HEK293 (cell line): Measurements from ENCODE around the gene ZNF675.
"Not testable (repeated sequence)": the region's sequence is repeated elsewhere in the genome, so short reads cannot be mapped to it uniquely, and the experiment has no call there.

Experiments used
- CTCF ChIA-PET: fragments of 350-600 bp; formaldehyde crosslinking; extraction: SDS; loops from one replicate; lab custom pipeline; 2021; ENCODE audit warnings: antibody characterized with exemption; lab: Yijun Ruan, JAX
- POLR2A ChIA-PET: fragments of 300-600 bp; formaldehyde crosslinking; extraction: SDS; loops from one replicate; lab custom pipeline; 2020; ENCODE audit warnings: antibody characterized with exemption, inconsistent platforms; lab: Yijun Ruan, JAX
- H3K27ac ChIP-seq: fragments of 200-500 bp; sonication (Bioruptor generic); 2 replicates; pipeline ENCODE4 v1.5.1; 2014; ENCODE audit warnings: low read depth, low read length, control low read depth, inconsistent platforms; ENCODE audit errors: extremely low read depth
- H3K36me3 ChIP-seq, 2 experiments: fragments of 200-500 bp in 1 of 2; sonication (Bioruptor generic) in 1 of 2; 1 replicate in 1 of 2; 2 replicates in 1 of 2; pipeline ENCODE4 v1.5.1; 2014 to 2017; ENCODE audit warnings: inconsistent platforms in 2 of 2, low read length in 2 of 2; ENCODE audit not compliant: control insufficient read depth in 2 of 2, insufficient read depth in 1 of 2
- H3K4me1 ChIP-seq: fragments of 200-500 bp; sonication (Bioruptor generic); 2 replicates; pipeline ENCODE4 v1.5.1; 2014; ENCODE audit warnings: mild to moderate bottlenecking, low read length, inconsistent platforms; ENCODE audit not compliant: control insufficient read depth, insufficient read depth
- H3K4me3 ChIP-seq: 2 replicates; pipeline ENCODE4 v1.5.1; 2011; ENCODE audit warnings: low read depth, mild to moderate bottlenecking, control low read depth, low read length, moderate library complexity
- H3K9me3 ChIP-seq: fragments of 200-500 bp; sonication (Bioruptor generic); 2 replicates; pipeline ENCODE4 v1.5.1; 2014; ENCODE audit warnings: low read depth, low read length, inconsistent platforms; ENCODE audit not compliant: control insufficient read depth, insufficient read depth
- GFI1B ChIP-seq: fragments of 450-650 bp; formaldehyde crosslinking; IDR thresholded peaks from 2 replicates; pipeline ENCODE4 v1.5.1; 2016; ENCODE audit warnings: missing biosample characterization, missing genetic modification characterization
- SALL2 ChIP-seq: fragments of 450-650 bp; formaldehyde crosslinking; IDR thresholded peaks from 2 replicates; pipeline ENCODE4 v1.5.0; 2017; ENCODE audit warnings: missing biosample characterization, mild to moderate bottlenecking, missing genetic modification characterization, borderline replicate concordance
- YY1 ChIP-seq: fragments of 450-650 bp; formaldehyde crosslinking; IDR thresholded peaks from 2 replicates; pipeline ENCODE4 v1.5.1; 2018; ENCODE audit warnings: missing biosample characterization, missing genetic modification characterization
- ZBTB20 ChIP-seq: fragments of 450-650 bp; formaldehyde crosslinking; IDR thresholded peaks from 2 replicates; pipeline ENCODE4 v1.5.1; 2016; ENCODE audit warnings: missing biosample characterization, missing genetic modification characterization
- ZNF112 ChIP-seq: fragments of 450-650 bp; formaldehyde crosslinking; IDR thresholded peaks from 2 replicates; pipeline ENCODE4 v1.5.0; 2017; ENCODE audit warnings: missing biosample characterization, missing genetic modification characterization
- ZNF114 ChIP-seq: fragments of 450-650 bp; formaldehyde crosslinking; IDR thresholded peaks from 2 replicates; pipeline ENCODE4 v1.5.0; 2017; ENCODE audit warnings: missing biosample characterization, missing genetic modification characterization
- ZNF133 ChIP-seq: fragments of 450-650 bp; formaldehyde crosslinking; IDR thresholded peaks from 2 replicates; pipeline ENCODE4 v1.5.1; 2016; ENCODE audit warnings: missing biosample characterization, missing genetic modification characterization
- ZNF24 ChIP-seq: fragments of 450-650 bp; formaldehyde crosslinking; IDR thresholded peaks from 2 replicates; pipeline ENCODE4 v1.5.1; 2016; ENCODE audit warnings: missing biosample characterization, missing genetic modification characterization
- ZNF266 ChIP-seq: fragments of 450-650 bp; formaldehyde crosslinking; IDR thresholded peaks from 2 replicates; pipeline ENCODE4 v1.5.1; 2016; ENCODE audit warnings: missing biosample characterization, missing genetic modification characterization, low read depth
- ZNF324 ChIP-seq: fragments of 450-650 bp; formaldehyde crosslinking; IDR thresholded peaks from 2 replicates; pipeline ENCODE4 v1.5.1; 2016; ENCODE audit warnings: missing biosample characterization, missing genetic modification characterization
- ZNF335 ChIP-seq: fragments of 450-650 bp; formaldehyde crosslinking; conservative IDR thresholded peaks from 2 replicates; pipeline ENCODE4 v1.5.1; 2016; ENCODE audit warnings: missing biosample characterization, missing genetic modification characterization
- ZNF341 ChIP-seq: fragments of 450-650 bp; formaldehyde crosslinking; IDR thresholded peaks from 2 replicates; pipeline ENCODE4; 2016; ENCODE audit warnings: low read depth, missing biosample characterization, missing genetic modification characterization
- ZNF549 ChIP-seq: fragments of 450-650 bp; IDR thresholded peaks from 2 replicates; pipeline ENCODE4 v1.5.1; 2018; ENCODE audit warnings: missing biosample characterization, missing genetic modification characterization, mild to moderate bottlenecking, inconsistent platforms, moderate library complexity
- ZNF600 ChIP-seq: fragments of 450-650 bp; formaldehyde crosslinking; IDR thresholded peaks from 2 replicates; pipeline ENCODE4 v1.5.1; 2016; ENCODE audit warnings: missing biosample characterization, missing genetic modification characterization
- ZNF654 ChIP-seq: fragments of 450-650 bp; formaldehyde crosslinking; IDR thresholded peaks from 2 replicates; pipeline ENCODE4 v1.5.1; 2016; ENCODE audit warnings: low read depth, missing biosample characterization, missing genetic modification characterization
- TF ChIP-seq, protein P1 (sequence below): IDR thresholded peaks from 2 replicates; pipeline ENCODE4 v1.6.1; 2011; ENCODE audit warnings: mild to moderate bottlenecking, low read depth, low read length, borderline replicate concordance

The ZNF675 gene

DNA sequence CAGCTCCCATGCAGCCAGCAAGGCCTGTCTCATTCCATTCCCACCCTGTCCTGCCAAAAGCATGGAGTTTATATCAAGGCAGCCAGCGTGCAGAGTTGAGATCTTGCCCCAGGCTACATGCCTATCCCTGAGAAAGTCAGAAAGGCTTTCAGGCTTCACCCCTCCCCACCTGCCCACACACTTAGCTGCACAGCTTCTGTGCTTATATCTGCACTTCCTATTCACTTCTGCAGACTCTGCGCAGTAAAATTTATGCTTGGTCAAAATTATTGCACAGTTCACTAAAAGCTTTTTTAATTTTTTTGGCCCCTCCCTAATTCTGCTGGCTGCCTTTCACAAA is 12.5 kb upstream of the ZNF675 start:
- Histone ChIP-seq H3K4me3 (no peak overlapping the region), H3K36me3 (no peaks in the 10 kb centered on the region), H3K4me1 (no peaks in the 10 kb centered on the region), H3K27ac (no peak overlapping the region), H3K9me3 (no peaks in the 10 kb centered on the region)
- ChIA-PET POLR2A (interaction anchor here (1.0 to 1.6 kb wide), 2 partner anchors 12 to 304 kb away, joined by 3 to 11 read pairs; partner anchors contain the start of genes ZNF675 and ZNF91), CTCF (interaction anchor here (0.6 kb wide), 2 partner anchors 90 to 101 kb away, joined by 4 to 6 read pairs; no protein-coding TSS in a partner anchor)
- TF ChIP-seq ZNF24 (tag by site-specific recombination) (no peak), ZNF266 (tag by site-specific recombination) (no peak)

DNA sequence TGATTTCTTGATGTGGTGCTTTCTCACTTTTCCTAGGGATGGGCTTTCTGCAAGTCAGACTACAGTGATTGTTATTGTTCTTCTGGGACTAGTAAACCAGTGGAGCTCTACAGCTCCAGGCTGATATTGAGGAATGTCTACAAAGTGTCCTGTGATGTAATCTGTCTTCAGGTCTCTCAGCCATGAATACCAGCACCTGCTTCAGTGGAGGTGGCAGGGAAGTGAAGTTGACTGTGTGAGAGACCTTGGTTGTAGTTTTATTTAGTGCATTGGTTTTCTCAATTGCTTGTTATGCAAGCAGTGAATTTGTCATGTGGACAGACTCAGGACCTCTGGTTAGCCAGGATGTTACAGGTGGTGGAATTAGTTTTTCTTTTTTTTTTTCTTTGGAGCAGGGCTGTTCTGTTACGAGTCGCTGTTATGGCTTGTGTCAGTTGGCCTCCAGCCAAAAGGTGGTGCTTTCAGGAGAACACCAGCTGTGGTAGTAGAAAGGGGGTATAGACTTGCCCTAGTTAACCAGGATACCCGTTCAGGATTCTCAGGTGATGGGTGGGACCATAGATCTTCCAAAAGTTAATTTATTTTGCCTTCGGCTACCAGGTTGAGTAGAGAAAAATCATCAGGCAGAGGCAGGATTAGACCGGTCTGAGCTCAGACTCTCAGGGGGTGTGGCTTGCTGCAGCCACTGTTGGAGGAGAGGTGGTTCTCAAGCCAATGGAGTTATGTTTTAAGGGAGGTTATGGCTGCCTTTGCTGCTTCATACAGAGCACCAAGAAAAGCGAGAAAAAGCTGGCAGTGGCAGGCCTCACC is 11.9 kb upstream of the ZNF675 start:
- Histone ChIP-seq H3K4me3 (peak overlapping the region; percentile 6; the same call in 1 of the 2 replicates), H3K27ac (no peak overlapping the region), H3K4me1 (no peaks in the 10 kb centered on the region), H3K36me3 (no peaks in the 10 kb centered on the region), H3K9me3 (no peaks in the 10 kb centered on the region)
- ChIA-PET CTCF (interaction anchor here (0.6 kb wide), 2 partner anchors 90 to 94 kb away, joined by 3 to 6 read pairs; no protein-coding TSS in a partner anchor), POLR2A (interaction anchor here (0.6 to 1.6 kb wide), 3 partner anchors 12 to 1089 kb away, joined by 3 to 11 read pairs (median 5); partner anchors contain the start of genes ZNF675 and ZNF91)
- TF ChIP-seq ZNF133 (tag by site-specific recombination) (no peak), ZNF335 (peak; percentile 54; the same call in 1 of the 2 replicates), SALL2 (tag by site-specific recombination) (no peak), ZNF549 (tag by site-specific recombination) (no peak), ZNF341 (tag by site-specific recombination) (0 out of 2 replicates have a peak, but pooled peaks have one; percentile 32), ZNF600 (tag by site-specific recombination) (peak; percentile 97), YY1 (tag by site-specific recombination) (0 out of 2 replicates have a peak, but pooled peaks have one; percentile 25), ZNF114 (tag by site-specific recombination) (no peak), GFI1B (tag by site-specific recombination) (no peak), ZBTB20 (tag by site-specific recombination) (no peak), ZNF112 (tag by site-specific recombination) (no peak)

DNA sequence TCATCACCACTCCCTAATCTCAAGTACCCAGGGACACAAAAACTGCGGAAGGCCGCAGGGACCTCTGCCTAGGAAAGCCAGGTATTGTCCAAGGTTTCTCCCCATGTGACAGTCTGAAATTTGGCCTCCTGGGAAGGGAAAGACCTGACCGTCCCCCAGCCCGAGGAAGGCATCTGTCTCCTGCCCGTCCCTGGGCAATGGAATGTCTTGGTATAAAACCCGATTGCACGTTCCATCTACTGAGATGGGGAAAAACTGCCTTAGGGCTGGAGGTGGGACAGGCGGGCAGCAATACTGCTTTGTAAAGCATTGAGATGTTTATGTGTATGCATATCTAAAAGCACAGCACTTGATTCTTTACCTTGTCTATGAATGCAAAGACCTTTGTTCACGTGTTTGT is 5.9 kb upstream of the ZNF675 start:
- H3K4me1 ChIP-seq, H3K36me3 ChIP-seq, CTCF ChIA-PET, H3K9me3 ChIP-seq, H3K27ac ChIP-seq, H3K4me3 ChIP-seq, POLR2A ChIA-PET: not testable (repeated sequence)

DNA sequence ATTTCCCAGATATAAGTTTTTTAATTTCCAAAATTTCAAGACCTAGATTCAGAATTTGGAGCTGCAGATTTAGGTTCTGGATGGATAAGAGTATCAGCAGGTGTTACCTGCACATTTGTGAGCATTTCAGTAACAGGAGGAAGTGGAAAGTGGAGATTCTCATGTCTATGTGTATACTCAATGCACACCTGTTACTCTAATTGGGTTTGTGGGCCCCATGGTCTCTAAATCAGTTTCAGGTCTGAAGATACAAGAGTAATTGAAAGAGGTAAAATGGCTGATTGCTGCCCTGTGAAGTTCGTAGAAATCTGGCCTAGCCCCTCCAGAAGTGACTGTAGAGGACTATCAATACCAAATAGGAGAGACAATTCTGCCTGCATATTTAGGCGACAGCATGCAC is 13.9 kb downstream of the ZNF675 start:
- peaks cover 2% of the 10 kb centered on the region; the same call in 1 of the 2 replicates for H3K9me3 ChIP-seq
- no peak for TF ChIP-seq ZNF654 (tag by site-specific recombination)
- no peak for TF ChIP-seq ZNF324 (tag by site-specific recombination)
- TF ChIP-seq, protein P1, sequence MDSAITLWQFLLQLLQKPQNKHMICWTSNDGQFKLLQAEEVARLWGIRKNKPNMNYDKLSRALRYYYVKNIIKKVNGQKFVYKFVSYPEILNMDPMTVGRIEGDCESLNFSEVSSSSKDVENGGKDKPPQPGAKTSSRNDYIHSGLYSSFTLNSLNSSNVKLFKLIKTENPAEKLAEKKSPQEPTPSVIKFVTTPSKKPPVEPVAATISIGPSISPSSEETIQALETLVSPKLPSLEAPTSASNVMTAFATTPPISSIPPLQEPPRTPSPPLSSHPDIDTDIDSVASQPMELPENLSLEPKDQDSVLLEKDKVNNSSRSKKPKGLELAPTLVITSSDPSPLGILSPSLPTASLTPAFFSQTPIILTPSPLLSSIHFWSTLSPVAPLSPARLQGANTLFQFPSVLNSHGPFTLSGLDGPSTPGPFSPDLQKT: no peak
- POLR2A ChIA-PET: no interaction called here
- peaks cover 0 to 14% of the 10 kb centered on the region in 2 experiments; a peak in 2 of 3 replicates for H3K36me3 ChIP-seq
- CTCF ChIA-PET: no interaction called here
- H3K4me1 ChIP-seq: no peaks in the 10 kb centered on the region
- H3K4me3 ChIP-seq: no peak overlapping the region
- H3K27ac ChIP-seq: no peak overlapping the region

DNA sequence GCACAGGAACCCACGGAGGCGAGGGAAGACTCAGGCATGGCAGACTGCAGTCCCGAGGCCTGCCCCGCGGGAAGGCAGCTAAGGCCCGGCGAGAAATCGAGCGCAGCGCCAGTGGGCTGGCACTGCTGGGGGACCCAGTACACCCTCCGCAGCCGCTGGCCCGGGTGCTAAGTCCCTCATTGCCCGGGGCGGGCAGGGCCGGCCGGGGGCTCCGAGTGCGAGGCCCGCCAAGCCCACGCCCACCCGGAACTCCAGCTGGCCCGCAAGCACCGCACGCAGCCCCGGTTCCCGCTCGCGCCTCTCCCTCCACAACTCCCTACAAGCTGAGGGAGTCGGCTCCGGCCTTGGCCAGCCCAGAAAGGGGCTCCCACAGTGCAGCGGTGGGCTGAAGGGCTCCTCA is 18.4 kb downstream of the ZNF675 start:
- H3K4me3 ChIP-seq, H3K4me1 ChIP-seq, H3K27ac ChIP-seq, CTCF ChIA-PET, POLR2A ChIA-PET, H3K9me3 ChIP-seq: not testable (repeated sequence)
- H3K36me3 ChIP-seq: peaks cover 0 to 29% of the 10 kb centered on the region in 2 experiments; a peak in 2 of 3 replicates
